AG09309 (cell line): ENCODE data around the gene RBMS3.
"Not testable (repeated sequence)": the region's sequence is repeated elsewhere in the genome, so short reads cannot be mapped to it uniquely, and the experiment has no call there.

ENCODE experiments used
- DNase-seq: peaks from one replicate; pipeline ENCODE4 v3.0.0-alpha.2; 2010; ENCODE audit warnings: low read depth
- H3K4me3 ChIP-seq: 2 replicates; pipeline ENCODE4 v1.5.1; 2011; ENCODE audit warnings: mild to moderate bottlenecking, low read depth, low read length, moderate library complexity; ENCODE audit not compliant: control insufficient read depth
- CTCF ChIP-seq: IDR thresholded peaks from 2 replicates; pipeline ENCODE4 v1.5.1; 2011; ENCODE audit warnings: mild to moderate bottlenecking, low read depth, low read length, inconsistent platforms; ENCODE audit not compliant: insufficient read depth, control insufficient read depth; ENCODE audit errors: missing control alignments

RBMS3 gene

GRCh38 chr3:29514912-29515311, 234.0 kb downstream of the RBMS3 start:
- no peak overlapping the region for H3K4me3 ChIP-seq
- no peak for DNase-seq
- no peak for TF ChIP-seq CTCF

GRCh38 chr3:29515451-29515850, 234.6 kb downstream of the RBMS3 start:
- no peak for TF ChIP-seq CTCF
- no peak overlapping the region for H3K4me3 ChIP-seq
- DNase-seq = no peak

GRCh38 chr3:29516164-29516563, 235.3 kb downstream of the RBMS3 start:
- DNase-seq = no peak
- no peak overlapping the region for H3K4me3 ChIP-seq
- TF ChIP-seq CTCF = no peak

DNA sequence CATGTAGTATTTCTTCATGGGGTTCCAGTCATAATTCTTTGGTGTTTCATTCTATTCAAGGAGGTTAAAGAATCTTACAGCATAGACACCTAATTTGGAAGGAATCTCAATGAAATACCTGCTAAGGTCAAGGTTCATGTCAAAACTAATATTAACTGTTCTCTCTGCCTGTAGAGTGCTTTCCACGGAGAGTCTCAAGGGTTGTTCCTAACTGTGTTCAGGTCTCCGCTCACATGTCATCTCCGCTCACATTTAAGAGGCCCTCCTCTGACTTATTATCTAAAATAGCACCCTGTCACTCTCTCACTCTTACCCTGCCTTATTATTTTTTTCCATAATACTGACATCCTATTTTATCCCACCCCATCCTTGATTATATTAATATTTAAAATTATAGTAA, 239.9 kb downstream of the RBMS3 start:
- H3K4me3 ChIP-seq = no peak overlapping the region
- DNase-seq = no peak
- TF ChIP-seq CTCF = no peak

DNA sequence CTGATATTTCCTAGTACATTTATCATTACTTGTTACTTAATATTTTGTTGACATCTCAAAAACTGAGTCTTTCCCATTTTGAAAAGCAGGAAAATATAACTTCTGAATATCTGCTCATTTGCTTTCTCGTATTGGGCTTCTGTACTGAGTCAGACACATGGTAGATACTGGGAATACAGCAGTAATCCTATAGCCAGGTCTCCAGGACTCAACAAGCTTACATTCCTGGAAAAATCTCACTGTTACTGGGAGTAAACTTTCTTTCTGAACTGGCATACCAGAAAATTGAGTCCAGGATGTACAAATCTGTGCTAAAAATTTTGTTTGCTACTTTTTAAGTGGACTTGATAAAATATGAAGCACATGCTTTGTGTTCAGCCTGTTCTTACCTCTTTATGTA, 240.4 kb downstream of the RBMS3 start:
- TF ChIP-seq CTCF = no peak
- DNase-seq = no peak
- H3K4me3 ChIP-seq = no peak overlapping the region

DNA sequence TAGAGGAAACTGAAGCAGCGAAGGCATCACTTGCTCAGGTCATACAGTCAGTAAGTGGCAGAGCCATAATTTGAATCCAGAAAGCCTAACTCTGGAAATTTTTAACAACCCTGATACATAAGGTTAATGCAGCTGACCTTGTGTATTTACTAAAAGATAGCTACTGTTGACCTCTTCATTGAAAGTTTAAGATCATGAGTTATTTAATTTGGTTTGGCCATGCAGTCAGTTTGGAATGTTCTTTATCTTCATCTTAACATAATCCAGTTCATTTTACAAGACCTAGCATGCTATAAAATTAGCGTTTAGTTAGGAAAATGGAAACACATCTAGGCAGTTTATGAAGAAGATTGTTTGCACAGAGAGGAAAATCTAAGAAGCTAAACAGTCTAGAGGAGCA, 240.9 kb downstream of the RBMS3 start:
- DNase-seq = no peak
- H3K4me3 ChIP-seq = no peak overlapping the region
- TF ChIP-seq CTCF = no peak

DNA sequence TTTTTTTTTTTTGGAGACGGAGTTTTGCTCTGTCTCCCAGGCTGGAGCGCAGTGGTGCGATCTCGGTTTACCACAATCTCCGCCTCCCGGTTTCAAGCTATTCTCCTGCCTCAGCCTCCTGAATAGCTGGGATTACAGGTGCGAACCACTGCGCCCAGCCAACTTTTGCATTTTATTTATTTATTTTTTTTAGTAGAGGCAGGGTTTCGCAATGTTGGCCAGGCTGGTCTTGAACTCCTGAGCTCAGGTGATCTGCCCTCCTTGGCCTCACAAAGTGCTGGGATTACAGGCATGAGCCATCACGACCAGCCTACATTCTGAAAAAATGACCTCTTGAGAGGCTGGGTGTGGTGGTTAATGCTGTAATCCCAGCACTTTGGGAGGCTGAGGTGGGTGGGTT, 243.6 kb downstream of the RBMS3 start:
- not testable (repeated sequence) for DNase-seq, H3K4me3 ChIP-seq
